HG03378 (cell line): Measurements from ENCODE around the gene C7orf25.
"Not testable (repeated sequence)": the region's sequence is repeated elsewhere in the genome, so short reads cannot be mapped to it uniquely, and the experiment has no call there.

Source experiments
- ATAC-seq: cut with Tn5 transposase; IDR thresholded peaks from one replicate; pipeline ENCODE4 v1.9.1; 2021; ENCODE audit warnings: mild to moderate bottlenecking, moderate library complexity; ENCODE audit not compliant: unreplicated experiment

Gene C7orf25

GRCh38 chr7:42930889-42931288 lies 19.0 kb upstream of the C7orf25 start:
- ATAC-seq, result no peak

DNA sequence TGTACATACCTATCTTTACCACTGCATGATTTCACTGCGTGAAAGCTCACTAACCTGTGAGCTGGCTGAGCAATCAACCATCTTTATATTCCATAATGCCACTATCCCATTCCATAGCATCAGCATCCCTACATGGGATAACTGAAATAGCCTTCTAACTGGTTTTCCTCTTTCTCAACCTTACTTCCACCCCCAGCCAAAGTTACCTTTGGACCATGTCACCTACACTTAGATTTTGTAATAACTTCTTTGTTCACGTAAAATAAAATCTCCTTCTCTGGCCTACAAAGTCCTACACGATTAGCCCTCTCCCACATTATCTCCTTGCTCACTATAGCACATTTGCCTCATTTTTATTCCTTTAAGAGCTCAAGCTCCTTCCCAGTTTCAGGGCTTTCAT lies 17.6 kb upstream of the C7orf25 start:
- no peak for ATAC-seq

- ATAC-seq, result no peak
Observed at GRCh38 chr7:42928754-42929153, 16.9 kb upstream of the C7orf25 start.

GRCh38 chr7:42926204-42926603 lies 14.3 kb upstream of the C7orf25 start:
- no peak for ATAC-seq

- ATAC-seq, result no peak
Observed at GRCh38 chr7:42925630-42926029, 13.8 kb upstream of the C7orf25 start.

GRCh38 chr7:42924223-42924838 lies 12.5 kb upstream of the C7orf25 start:
- ATAC-seq, result no peak

DNA sequence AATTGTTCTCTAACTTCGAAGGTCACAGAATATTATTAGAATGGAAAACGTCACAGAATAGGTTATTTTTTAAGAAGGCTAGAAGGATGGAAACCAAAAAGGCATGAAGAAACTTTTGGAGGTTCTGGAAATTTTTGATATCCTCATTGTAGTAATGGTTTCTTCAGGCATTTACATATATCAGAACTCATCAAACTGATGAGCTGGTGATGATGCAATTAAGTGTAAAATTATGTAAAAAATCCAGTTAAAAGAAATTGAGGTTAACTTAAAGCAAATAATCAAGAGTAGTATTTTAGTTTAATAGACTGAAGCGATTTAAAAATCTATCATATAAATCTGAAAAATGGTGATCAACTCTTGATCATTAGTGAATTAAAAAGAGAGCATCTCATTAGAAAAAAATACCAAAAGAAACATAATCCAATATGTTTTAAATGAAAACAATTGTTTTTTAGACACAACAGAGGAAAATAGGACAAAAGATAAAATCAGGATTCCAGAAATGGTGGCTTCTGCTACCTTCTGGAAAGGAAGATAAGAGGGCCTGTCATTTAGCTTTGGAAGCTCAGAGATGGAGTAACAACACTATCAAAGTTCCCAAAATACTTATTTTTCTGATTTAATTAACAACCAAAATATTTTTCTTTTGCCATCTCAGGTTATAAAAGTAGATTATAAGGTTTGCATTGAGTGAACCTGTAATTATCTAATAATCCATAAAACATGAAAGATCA lies 10.3 kb upstream of the C7orf25 start:
- no peak for ATAC-seq

DNA sequence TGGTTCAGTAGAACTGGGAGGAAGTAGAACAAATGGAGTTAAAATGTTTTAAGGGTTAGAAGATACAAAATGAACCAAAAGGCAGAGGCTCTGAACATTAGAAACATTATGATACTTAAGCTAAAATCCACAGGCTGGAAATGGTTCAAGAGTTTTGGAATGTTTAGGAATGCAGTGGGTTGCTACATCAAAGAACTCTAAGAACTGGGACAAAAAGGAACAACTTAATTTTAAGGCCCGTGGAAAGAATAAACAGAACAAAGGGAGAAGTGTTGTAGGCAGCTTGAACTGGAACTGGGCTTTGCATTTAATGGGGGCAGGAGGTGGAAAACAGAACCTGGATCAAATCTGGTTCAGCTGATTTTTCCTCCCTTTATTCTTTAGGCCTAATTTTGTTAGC lies 3.5 kb upstream of the C7orf25 start:
- no peak for ATAC-seq

- ATAC-seq, result no peak
Observed at GRCh38 chr7:42914421-42915045, 2.7 kb upstream of the C7orf25 start.

GRCh38 chr7:42914009-42914408 lies 2.1 kb upstream of the C7orf25 start:
- no peak for ATAC-seq

DNA sequence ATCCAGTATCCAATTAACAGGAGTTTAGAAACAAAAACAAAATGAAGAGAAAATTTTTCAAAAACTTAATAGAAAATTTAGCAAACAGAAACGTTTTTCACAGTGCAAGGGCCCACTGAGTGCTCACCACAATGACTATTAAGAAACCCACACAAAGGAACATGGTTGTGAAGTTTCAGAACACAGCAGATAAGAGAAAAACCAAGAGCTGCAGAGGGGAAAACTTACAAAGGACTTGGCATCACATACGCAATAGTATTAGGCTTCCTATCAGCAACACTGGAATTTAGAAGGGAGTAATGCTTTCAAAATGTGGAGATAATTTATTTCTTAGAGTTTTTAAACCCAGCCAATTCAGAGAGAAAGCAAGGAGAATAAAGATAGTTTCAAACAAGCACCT lies 1.7 kb upstream of the C7orf25 start:
- ATAC-seq, result no peak

DNA sequence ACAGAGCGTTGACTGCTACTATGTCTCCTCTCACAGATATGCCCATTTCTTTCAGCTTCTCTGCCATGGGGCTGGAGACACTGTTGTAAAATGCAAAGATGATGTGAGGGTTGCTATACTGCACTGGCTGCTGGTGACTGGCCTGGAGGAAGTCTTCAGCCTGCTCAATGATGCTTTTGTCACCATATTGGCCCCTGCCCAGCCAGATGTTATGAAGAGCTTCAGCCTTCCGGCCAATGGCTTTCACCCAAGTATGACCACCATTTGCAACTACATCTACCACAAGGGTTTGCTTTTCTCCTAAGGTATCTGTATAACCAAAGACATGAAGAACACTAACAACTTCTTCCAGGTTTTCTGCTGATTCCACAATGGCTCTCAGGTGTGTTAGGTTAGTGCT lies 1.6 kb downstream of the C7orf25 start:
- no peak for ATAC-seq

- no peak for ATAC-seq
Observed at GRCh38 chr7:42907316-42907715, 4.6 kb downstream of the C7orf25 start.

GRCh38 chr7:42906181-42906580 lies 5.7 kb downstream of the C7orf25 start:
- no peak for ATAC-seq

GRCh38 chr7:42902331-42902730 lies 9.5 kb downstream of the C7orf25 start:
- ATAC-seq, result no peak

DNA sequence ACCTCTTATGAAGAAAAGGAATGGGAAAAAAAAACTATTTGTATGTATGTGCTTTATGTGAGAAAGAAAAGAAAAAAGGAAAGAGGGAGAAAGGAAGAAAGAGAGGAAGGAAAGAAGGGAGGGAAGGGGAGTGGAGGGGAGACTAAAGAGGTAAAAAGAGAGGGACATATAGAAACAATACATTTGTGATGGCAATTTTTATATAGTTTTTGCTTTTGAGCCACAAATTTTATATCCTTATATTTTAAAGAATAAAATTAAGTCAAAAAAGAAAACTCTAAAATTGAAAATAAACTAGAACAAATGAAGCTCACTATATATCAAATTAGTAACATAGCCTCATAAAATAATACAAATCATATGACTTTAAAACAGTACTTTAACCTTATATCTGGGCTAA lies 11.0 kb downstream of the C7orf25 start:
- no peak for ATAC-seq

GRCh38 chr7:42893346-42894240 lies 18.3 kb downstream of the C7orf25 start:
- ATAC-seq, result no peak

DNA sequence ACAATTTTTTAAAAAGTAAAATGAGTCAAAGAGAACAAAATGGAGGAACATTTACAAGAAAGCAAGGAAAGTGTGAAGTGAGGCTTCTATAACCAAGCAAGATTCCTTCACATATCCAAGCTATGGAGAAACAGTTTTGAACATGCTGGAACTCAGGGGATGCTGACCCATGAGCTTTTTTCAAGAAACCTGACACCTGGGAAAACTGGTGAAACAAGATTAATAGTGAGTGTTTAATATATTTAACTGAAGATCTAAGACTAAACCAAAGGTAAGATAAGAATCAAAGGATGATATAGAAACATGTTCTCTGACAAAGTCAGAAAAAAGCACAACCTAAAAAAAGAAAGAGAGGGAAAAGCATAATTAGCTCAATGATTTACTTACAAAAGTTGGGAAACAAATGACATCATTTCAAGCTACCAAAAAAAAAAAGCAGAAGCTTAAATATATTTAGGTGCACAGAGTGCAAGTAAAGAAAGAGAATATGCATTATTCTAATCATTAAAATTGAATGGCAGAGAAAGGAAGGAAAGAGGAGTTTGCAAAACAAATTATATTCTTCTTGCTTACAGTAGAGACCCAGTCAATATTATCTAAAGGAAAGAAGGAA lies 24.9 kb downstream of the C7orf25 start:
- ATAC-seq, result no peak

GRCh38 chr7:42886129-42886528 lies 25.7 kb downstream of the C7orf25 start:
- no peak for ATAC-seq

DNA sequence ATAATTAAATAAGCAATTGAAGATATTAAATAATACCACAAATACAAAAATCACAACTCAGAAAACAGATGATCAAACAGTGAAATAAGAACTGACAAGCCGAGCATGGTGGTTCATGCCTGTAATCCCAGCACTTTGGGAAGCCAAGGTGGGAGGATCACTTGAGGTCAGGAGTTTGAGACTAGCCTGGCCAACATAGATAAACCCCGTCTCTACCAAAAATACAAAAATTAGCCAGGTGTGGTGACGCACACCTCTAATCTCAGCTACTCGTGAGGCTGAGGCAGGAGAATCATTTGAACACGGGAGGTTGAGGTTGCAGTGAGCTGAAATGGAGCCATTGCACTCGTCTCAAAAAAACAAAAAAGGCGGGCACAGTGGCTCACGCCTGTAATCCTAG lies 26.7 kb downstream of the C7orf25 start:
- not testable (repeated sequence) for ATAC-seq

DNA sequence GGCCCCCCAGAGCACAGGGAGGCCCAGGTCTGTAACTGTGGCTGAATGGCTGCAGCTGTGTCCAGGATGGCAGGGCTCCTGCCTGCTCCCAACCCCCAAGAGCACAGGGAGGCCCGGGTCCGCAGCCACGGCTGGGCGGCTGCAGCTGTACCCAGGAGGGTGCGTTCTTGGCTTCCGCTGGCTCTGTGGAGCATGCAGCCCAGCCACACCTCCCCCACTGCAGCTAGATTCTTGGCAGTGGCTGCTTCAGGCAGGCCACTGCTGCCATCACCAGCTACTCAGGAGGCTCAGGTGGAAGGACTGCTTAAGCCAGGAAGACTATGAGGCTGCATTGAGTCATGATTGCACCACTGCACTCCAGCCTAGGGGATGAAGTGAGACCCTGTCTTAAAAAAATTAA lies 27.9 kb downstream of the C7orf25 start:
- no peak for ATAC-seq
